ENCODE data around the gene SUCLG2.

Gene SUCLG2, protein sequence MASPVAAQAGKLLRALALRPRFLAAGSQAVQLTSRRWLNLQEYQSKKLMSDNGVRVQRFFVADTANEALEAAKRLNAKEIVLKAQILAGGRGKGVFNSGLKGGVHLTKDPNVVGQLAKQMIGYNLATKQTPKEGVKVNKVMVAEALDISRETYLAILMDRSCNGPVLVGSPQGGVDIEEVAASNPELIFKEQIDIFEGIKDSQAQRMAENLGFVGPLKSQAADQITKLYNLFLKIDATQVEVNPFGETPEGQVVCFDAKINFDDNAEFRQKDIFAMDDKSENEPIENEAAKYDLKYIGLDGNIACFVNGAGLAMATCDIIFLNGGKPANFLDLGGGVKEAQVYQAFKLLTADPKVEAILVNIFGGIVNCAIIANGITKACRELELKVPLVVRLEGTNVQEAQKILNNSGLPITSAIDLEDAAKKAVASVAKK

DNA sequence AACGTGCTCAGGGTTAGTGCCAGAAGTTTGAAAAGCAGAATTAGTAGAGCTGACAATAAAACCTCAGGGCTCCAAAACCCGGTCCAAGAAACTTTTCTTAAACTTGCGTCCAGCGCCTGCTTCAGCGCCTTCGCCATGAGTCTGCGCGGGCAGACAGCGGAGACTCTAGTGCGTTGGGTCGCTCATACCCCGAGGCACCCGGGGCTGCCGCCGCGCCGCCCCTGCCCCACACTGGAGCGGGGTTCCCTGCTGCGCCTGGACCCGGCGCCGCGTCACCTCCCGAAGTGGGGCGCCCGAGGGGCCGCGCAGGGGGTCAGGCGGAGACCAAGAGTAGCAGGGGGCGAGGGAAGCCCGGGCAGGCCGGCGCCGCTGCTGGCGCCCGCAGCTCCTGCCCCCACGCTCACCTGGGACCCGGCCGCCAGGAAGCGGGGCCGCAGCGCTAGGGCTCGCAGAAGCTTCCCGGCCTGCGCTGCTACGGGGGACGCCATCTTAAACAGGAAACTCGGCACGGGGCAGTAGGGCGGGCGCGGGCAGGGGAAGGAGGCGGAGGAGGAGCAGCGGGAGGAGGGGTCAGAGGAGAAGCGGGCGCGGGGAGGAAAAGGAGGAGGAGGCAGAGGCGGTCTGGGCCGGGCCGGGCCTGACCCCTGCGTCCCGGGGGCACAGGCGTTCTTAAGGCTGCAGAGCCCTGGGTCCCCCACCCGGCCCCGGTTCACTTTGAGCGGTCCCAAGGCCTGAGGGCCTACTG lies at the start of gene SUCLG2:
Gene SUCLG2 (minus strand): TSS at position 514 of the 745 bp plus-strand sequence. CDS start 26 bp downstream, at position 488.
- DNase-seq (ENCODE audit: low read depth), result peak; percentile 91

DNA sequence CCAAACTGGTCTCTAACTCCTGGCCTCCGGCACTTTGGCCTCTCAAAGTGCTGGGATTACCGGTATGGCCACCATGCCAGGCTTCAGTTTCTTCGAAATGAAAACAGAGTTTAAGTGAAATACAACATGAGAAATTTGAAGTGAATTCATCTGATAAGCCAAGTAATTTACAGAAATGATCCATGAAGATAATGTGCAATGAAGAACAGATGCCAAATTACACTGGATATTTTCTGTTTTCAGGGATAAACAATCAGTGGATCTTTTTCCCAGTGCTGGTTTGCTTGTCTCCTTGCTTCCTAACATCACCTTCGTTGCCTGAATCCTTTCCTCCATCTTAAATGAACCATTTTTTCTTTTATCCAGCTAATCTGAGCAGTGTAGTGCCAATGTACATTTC lies 46.2 kb upstream of the SUCLG2 start:
- DNase-seq (ENCODE audit: low read depth), result no peak

DNA sequence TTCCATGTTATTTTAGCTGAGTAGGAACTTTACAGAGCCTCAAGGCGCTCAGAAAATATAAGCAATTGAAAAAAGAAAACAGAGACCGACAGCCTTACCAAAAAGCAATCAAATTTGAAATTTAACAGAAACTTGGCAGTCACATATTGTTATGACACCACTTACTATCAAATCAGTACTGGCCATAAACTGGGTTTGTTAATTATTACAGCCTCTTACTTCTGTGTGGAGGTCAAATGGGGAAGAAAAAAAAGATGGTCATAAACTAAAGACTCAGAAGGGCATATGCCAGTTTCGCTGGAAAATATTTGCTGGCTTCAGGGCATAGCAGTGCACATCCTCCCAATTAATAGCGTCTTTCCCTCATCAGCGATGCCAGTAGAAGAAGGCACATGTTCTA lies 45.5 kb upstream of the SUCLG2 start:
- no peak for DNase-seq (ENCODE audit: low read depth)

DNA sequence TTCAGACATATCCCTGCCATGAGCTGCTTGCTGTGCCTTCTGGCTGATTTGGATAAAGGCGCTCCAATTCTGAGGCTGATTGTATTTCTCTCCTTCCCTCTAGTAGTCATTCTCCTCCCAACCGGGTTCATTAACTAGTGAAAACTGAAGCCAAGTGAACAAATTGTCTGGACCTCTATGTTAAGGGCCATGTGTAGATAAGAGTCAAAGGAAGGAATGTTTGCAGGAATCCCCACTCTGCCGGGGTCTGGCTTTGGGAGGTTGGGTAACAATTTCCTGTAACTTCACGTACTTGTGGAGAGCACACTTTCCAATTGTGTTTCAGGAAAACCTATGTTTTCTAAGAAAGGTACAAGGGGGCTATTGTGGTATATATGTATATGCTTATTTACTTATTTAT lies 38.2 kb upstream of the SUCLG2 start:
- no peak for DNase-seq (ENCODE audit: low read depth)

DNA sequence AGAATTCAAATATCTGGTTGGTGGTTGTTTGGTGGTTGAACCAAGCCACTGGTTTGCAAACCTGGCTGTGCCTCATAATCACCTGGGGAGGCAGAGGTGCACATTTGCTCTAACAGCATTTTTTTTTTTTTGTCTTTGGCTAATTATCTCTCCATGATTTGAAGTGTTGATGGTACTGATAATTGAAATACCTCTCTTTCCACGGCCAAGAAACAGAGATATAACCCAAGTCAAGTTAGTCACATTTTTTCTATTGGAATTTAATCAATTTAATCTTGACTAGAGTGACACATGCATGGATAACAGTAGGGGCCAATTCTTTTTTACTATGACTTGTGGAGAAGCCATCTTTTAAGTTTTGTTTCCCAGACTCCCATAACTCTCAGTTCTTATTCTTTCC lies 37.5 kb upstream of the SUCLG2 start:
- no peak for DNase-seq (ENCODE audit: low read depth)

DNA sequence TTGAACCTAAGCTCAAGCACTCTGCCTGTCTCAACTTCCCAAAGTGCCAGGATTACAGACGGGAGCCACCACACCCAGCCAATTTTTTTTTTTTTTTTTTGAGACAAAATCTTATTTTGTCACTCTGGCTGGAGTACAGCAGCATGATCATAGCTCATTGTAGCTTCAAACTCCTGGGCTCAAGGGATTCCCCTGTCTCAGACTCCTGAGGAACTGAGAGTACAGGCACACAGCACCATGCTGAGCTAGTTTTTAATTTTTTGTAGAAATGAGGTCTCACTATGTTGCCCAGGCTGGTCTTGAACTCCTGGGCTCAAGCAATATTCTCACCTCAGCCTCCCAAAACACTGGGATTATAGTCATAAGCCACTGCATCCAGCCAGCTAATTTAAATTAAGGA lies 36.8 kb upstream of the SUCLG2 start:
- DNase-seq (ENCODE audit: low read depth), result no peak

DNA sequence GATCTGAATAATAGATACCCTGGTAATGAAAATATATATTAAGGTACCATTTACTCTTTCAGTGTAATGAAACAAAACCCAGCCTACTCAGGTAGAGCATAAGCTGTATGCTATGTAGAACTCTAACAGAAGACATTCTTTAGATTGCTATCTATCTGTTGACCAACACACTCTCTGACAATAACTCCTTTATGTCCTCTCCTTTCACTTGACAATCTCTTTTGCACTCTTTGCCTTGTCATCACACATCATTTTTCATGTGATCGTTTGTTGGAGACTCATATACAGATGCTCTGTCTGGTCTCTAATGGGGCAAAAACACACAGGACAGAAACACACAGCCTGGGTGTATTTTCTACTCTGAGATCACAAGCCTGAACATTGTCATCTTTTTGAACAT lies 35.4 kb upstream of the SUCLG2 start:
- no peak for DNase-seq (ENCODE audit: low read depth)

DNA sequence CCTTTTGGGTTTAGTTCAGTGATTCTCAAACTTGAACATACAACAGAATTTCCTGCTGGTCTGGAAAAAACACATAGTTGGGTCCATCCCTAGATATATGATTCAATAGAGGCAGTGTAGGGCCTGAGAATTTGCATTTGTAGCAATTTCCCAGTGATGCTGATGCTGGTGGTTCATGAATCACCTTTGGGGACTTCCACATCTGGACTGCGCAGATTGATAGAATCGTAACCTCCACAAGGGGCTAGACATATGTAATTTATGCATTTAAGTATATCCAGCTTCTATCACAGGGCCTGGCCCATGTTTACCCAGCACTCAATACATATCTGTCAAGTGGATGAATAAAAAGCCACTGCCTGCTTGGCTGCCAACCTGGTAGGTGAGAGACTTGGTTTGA lies 33.8 kb upstream of the SUCLG2 start:
- DNase-seq (ENCODE audit: low read depth), result no peak

DNA sequence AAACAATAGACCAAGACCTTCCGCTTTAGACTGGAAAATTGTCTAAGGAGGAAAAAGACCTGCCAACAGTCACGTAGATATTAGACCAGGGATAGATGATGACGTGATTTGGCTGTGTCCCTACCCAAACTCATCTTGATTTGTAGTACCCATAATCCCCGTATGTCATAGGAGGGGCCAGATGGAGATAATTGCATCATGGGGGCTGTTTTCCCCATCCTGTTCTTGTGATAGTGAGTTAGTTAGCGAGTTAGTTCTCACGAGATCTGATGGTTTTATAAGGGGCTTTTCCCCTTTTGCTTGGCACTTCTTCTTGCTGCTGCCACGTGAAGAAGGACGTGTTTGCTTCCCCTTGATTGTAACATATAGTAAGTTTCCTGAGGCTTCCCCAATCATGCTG lies 31.7 kb upstream of the SUCLG2 start:
- no peak for DNase-seq (ENCODE audit: low read depth)

DNA sequence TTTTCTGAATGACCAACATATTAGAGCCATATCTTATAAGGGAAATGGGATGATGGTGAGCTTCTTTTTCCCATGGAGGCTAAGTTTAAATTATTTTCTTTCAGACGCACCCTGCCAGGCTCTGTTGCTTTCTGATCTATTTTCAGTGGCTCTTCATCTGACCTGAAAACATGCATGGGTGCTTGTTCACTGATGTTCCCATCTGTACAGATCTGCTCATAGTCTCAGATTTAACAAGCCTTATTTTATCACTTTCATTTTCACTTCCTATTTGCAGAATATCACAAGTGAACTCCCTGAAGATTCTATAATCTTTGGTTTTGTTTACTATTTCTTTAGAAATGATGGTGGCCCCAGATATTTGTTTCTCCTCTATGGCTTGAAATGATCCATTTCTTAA lies 31.1 kb upstream of the SUCLG2 start:
- no peak for DNase-seq (ENCODE audit: low read depth)

DNA sequence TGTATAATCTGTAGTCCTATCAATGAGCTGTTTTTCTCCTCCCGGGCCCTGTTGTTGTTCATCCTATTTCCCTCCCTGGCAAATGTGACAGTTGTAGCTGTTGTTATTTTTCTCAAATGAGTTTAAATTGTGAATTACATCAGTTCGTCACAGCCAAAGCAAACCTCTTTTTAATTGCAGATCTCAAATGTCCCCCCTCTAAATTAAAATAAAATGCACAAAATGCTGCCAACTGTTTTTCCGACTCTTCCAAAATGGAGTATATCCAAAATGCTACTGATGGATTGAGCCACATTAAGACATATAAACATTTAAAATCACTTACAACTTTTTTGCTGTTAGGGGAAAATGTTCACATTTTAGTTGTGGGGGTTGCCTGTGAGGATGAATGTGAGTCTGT lies 29.8 kb upstream of the SUCLG2 start:
- peak; percentile 2 for DNase-seq (ENCODE audit: low read depth)

DNA sequence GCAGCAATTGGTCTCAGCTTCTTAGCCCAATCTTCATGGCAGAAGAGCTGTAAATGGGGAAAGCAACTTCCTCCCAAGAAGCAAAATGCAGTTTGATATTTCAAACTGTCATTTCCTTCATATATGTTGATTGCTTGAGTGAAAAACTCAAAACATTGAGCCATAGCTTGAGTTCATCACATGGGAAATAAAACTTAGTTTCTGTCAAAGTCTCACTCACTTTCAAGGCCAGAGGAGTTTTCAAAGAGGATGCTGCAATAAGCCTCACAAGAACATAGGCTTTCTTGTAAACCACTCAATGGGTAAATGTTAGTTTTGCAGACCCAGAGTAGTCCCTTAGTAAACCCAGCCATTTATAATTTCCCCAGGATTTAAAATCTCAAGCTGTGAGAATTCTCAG lies 29.1 kb upstream of the SUCLG2 start:
- no peak for DNase-seq (ENCODE audit: low read depth)

DNA sequence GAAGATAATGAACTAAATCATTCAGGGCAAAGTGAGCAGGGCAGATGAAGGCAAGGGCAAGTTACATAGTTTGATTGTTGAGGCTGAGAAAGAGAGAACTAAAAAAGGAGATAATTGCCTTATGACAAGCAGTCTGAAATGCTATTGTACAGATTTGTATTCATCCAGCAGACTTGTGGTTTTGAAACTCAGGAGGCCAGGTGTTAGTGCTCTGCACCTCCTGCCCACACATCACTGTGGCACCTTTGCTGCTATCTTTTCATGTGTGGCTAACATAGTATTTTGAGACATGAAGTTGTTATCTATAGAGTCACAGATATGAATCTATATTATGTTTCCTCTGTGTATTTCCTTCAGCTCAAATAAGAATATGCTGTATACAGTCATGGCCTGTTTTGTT lies 24.3 kb upstream of the SUCLG2 start:
- DNase-seq (ENCODE audit: low read depth), result no peak

DNA sequence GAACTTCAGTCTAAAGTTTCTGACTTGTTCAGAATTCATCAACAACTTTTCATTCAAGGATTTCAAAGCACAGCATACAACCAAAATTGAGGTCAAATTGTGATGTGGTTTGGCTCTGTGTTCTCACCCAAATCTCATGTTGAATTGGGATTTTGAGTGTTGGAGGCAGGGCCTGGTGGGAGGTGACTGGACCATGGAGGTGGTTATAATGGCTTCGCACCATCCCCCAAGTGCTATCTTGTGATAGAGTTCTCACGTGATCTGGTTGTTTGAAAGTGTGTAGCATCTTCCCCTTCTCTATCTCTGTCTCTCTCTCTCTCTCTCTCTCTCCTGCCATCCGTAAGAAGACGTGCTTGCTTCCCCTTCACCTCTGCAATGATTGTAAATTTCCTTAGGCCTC lies 19.6 kb upstream of the SUCLG2 start:
- DNase-seq (ENCODE audit: low read depth), result no peak

DNA sequence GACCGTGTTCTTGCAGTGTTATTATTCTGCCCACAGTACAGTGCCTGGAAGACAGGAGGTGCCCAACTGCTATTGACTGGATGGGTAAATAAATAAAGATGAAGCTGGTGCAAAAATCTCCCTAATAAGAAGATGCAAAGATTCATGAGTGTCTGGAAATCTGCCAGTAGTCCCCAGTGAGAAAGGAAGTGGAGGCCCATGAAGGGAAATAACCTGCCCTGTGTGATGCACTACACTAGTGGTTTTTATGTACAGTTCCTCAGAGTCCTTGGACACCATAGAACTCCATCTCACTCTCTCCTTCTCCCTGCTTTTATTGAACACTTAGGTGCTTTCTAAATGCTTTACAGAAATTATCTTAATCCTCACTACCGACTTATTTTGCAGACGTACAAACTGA lies 8.3 kb upstream of the SUCLG2 start:
- DNase-seq (ENCODE audit: low read depth), result no peak

DNA sequence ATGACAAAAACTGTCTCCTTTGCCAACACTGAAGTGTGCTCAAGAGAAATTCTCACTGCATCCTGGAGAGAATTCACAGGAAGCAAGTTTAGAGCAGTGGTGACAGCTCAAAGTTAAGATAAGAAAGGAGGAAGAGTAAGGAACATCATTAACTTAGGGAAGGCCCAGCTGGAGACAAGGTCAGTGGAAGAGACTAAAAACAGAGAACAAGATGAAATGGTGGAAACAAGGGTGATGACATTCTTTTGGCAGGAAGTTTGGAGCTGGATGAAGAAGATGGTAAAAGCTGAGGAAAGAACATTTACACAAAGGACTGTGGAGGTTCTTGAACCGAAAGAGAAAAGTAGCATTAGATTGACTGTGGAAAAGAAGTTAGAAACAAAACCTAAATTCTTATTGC lies 6.7 kb upstream of the SUCLG2 start:
- no peak for DNase-seq (ENCODE audit: low read depth)

DNA sequence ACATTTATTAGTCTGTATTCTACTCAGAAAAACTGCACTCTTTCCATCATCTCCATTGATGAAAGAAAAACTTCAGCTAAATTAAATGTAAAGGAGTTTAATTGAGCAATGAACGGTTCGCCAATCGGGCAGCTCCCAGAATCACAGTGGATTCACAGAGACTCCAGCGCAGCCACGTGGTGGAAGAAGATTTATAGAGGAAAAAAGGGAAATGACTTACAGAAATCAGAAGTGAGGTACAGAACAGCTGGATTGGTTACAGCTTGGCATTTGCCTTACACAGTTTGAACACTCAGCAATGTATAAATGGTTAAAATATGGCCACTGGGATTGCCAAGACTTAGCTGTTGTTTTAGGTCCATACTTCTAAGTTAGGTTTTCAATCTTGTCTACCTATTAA lies 2.8 kb upstream of the SUCLG2 start:
- DNase-seq (ENCODE audit: low read depth), result no peak

DNA sequence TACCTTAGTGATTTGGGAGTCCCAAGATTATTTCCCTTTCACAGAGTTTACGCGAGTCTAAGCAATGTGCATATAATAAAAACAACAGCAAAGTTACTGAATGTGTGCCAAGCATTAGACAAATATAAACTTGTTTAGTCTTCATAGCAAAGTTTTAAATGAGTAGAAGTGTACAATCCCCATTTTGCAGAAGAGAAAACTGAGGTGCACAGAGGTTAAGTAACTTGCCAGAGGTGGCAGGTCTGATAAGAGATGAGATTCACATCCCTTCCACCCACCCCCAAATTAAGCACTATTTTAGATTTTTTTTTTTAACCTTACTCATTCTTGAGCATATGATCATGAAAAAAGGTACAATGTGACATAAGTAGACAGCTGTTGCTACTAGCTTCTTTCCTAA lies 2.2 kb upstream of the SUCLG2 start:
- no peak for DNase-seq (ENCODE audit: low read depth)

DNA sequence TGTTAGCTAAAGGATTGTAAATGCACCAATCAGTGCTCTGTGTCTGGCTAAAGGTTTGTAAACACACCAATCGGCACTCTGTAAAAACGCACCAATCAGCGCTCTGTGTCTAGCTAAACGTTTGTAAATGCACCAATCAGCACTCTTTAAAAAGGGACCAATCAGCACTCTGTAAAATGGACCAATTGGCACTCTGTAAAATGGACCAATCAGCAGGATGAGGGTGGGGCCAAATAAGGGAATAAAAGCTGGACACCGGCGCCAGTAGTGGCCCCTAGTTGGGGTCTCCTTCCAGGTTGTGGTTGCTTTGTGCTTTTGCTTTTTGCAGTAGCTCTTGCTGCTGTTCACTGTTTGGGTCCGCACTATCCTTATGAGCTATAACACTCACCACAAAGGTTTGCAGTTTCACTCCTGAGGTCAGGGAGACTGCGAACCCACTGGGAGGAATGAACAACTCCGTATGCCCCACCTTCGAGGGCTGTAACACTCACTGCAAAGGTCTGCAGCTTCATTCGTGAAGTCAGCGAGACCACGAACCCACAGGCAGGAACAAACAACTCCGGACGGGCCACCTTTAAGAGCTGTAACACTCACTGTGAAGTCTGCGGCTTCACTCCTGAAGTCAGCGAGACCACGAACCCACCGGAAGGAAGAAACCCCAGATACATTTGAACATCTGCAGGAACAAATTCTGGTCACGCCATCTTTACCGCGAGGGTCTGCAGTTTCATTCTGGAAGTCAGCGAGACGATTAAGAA lies 1.1 kb upstream of the SUCLG2 start:
- no peak for DNase-seq (ENCODE audit: low read depth)

DNA sequence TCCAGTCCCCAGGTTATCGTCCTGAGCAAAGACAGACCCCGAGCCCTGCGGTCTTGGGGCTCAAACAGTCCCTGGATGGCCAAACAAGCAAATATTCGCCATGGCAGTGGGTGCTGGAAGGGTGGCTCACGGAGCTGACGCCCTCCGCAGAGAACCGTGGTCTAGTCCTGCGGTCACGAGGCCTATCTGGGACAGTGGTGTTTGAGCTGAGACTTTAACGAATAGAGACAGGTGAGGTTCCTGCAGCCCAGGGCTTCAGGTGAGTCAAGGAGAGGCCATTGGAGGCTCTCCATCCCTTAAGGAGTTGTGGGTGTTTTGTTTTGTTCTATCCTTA lies 399 bp upstream of the SUCLG2 start:
- DNase-seq (ENCODE audit: low read depth), result no peak

DNA sequence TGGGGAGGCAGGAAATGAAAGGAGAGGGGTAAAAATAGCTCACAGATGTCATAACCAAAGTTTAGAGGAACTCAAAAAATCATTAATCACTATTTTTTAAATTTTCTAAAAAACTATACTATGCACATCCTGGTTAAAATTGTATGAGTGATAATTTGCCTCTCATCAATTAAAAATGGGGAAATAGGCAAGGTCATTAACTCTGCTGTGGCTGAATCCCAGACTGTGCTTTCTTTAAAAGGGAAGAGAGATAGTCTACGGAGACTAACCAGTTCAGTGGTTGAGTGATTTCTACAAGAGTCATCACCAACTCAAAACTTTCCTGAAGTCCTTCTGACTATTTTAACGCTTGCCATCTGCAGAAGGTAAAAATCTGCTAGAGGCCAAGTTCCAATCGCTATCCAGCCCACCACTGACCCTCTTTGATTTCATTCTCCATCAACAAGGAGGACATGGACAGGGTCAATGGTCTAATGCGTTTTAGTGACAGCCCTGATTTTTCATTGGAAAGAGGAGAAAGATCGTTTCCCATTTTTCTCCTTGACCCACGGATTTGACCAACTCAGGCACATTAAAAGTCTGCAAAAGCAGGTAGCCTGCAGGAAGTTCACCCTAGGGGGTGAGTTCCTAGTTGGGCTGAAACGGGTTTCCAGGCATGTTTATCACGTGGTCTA lies 850 bp downstream of the SUCLG2 start:
- DNase-seq (ENCODE audit: low read depth), result peak; percentile 47

DNA sequence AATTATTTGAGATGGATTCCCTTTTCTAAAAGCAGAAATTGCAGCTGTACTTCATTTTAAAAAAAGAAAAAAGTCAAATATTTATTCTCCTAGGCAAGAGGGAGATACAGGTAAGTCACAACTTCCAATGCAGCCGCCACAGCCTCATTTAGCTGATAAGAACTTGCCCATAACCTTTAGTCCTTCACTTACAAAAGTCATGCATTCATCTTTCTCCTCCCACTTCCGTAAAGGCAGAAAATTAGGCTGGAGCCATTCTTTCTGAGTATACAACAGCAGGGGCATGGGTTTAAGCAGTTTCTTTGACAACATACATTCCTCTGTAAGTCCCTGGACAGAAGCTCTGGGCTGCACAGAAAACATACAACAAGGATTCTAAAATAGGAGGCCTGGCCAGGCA lies 4.3 kb downstream of the SUCLG2 start:
- DNase-seq (ENCODE audit: low read depth), result no peak
